ENCODE measurements around the gene MAJIN. TPM values are rescaled to one million over a fixed set of nuclear protein-coding genes. Genes with fewer than 3 reads are reported as not detected.

MAJIN gene
- total and polyA plus RNA-seq, 9 of the 15 experiments (the other 6 are each of a cell fraction or from before 2014, with no cell fraction given), result 0.17 to 0.83 (median 0.24) TPM; not detected in 2

- TF ChIP-seq, protein P1, sequence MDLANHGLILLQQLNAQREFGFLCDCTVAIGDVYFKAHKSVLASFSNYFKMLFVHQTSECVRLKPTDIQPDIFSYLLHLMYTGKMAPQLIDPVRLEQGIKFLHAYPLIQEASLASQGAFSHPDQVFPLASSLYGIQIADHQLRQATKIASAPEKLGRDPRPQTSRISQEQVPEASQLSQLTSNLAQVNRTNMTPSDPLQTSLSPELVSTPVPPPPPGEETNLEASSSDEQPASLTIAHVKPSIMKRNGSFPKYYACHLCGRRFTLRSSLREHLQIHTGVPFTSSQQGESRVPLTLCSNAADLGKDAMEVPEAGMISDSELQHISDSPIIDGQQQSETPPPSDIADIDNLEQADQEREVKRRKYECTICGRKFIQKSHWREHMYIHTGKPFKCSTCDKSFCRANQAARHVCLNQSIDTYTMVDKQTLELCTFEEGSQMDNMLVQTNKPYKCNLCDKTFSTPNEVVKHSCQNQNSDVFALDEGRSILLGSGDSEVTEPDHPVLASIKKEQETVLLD (IDR thresholded peaks at IDR 0.05), result peak; percentile 45; the same call in 1 of the 2 replicates
- TF ChIP-seq SRSF3 (IDR thresholded peaks at IDR 0.05; ENCODE audit: insufficient read depth, low read length) (no peak), ZNF79 (CRISPR knock-in tag; IDR thresholded peaks at IDR 0.05; ENCODE audit: low read depth) (no peak), PCBP2 (IDR thresholded peaks at IDR 0.05; ENCODE audit: low read depth, low read length, poor library complexity, severe bottlenecking) (no peak), HDAC1 (IDR thresholded peaks at IDR 0.05) (peak in 1 of 2 experiments; percentile 42; a peak in 1 of 4 replicates), ZNF146 (CRISPR knock-in tag; IDR thresholded peaks at IDR 0.05; ENCODE audit: unreplicated experiment) (no peak), L3MBTL2 (IDR thresholded peaks at IDR 0.05) (peak; percentile 33; the same call in 1 of the 2 replicates), NRF1 (conservative IDR thresholded peaks at IDR 0.05 in 1 of 2, IDR thresholded peaks at IDR 0.05 in 1 of 2) (0 out of 4 replicates have a peak, but pooled peaks of 1 of the 2 experiments have one; percentile 12), ARNT (IDR thresholded peaks at IDR 0.05) (no peak), TOE1 (IDR thresholded peaks at IDR 0.05; ENCODE audit: borderline replicate concordance) (no peak), TOE1 (CRISPR knock-in tag; IDR thresholded peaks at IDR 0.05; ENCODE audit: borderline replicate concordance, low read depth) (no peak), RAD21 (CRISPR knock-in tag; conservative IDR thresholded peaks at IDR 0.05 in 1 of 2, IDR thresholded peaks at IDR 0.05 in 1 of 2) (peak in 1 of 2 experiments; percentile 17; a peak in 1 of 4 replicates), YY1 (IDR thresholded peaks at IDR 0.05; ENCODE audit: borderline replicate concordance in 1 of 3, control insufficient read depth in 1 of 3, extremely low read depth in 1 of 3, insufficient read depth in 3 of 3, insufficient read length in 1 of 3, insufficient replicate concordance in 2 of 3, low read depth in 1 of 3, low read length in 2 of 3) (no peak)
- TF ChIP-seq, protein P2, sequence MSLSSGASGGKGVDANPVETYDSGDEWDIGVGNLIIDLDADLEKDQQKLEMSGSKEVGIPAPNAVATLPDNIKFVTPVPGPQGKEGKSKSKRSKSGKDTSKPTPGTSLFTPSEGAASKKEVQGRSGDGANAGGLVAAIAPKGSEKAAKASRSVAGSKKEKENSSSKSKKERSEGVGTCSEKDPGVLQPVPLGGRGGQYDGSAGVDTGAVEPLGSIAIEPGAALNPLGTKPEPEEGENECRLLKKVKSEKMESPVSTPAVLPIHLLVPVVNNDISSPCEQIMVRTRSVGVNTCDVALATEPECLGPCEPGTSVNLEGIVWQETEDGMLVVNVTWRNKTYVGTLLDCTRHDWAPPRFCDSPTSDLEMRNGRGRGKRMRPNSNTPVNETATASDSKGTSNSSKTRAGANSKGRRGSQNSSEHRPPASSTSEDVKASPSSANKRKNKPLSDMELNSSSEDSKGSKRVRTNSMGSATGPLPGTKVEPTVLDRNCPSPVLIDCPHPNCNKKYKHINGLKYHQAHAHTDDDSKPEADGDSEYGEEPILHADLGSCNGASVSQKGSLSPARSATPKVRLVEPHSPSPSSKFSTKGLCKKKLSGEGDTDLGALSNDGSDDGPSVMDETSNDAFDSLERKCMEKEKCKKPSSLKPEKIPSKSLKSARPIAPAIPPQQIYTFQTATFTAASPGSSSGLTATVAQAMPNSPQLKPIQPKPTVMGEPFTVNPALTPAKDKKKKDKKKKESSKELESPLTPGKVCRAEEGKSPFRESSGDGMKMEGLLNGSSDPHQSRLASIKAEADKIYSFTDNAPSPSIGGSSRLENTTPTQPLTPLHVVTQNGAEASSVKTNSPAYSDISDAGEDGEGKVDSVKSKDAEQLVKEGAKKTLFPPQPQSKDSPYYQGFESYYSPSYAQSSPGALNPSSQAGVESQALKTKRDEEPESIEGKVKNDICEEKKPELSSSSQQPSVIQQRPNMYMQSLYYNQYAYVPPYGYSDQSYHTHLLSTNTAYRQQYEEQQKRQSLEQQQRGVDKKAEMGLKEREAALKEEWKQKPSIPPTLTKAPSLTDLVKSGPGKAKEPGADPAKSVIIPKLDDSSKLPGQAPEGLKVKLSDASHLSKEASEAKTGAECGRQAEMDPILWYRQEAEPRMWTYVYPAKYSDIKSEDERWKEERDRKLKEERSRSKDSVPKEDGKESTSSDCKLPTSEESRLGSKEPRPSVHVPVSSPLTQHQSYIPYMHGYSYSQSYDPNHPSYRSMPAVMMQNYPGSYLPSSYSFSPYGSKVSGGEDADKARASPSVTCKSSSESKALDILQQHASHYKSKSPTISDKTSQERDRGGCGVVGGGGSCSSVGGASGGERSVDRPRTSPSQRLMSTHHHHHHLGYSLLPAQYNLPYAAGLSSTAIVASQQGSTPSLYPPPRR (CRISPR knock-in tag; IDR thresholded peaks at IDR 0.05; ENCODE audit: borderline replicate concordance), result no peak
- TF ChIP-seq, protein P3, sequence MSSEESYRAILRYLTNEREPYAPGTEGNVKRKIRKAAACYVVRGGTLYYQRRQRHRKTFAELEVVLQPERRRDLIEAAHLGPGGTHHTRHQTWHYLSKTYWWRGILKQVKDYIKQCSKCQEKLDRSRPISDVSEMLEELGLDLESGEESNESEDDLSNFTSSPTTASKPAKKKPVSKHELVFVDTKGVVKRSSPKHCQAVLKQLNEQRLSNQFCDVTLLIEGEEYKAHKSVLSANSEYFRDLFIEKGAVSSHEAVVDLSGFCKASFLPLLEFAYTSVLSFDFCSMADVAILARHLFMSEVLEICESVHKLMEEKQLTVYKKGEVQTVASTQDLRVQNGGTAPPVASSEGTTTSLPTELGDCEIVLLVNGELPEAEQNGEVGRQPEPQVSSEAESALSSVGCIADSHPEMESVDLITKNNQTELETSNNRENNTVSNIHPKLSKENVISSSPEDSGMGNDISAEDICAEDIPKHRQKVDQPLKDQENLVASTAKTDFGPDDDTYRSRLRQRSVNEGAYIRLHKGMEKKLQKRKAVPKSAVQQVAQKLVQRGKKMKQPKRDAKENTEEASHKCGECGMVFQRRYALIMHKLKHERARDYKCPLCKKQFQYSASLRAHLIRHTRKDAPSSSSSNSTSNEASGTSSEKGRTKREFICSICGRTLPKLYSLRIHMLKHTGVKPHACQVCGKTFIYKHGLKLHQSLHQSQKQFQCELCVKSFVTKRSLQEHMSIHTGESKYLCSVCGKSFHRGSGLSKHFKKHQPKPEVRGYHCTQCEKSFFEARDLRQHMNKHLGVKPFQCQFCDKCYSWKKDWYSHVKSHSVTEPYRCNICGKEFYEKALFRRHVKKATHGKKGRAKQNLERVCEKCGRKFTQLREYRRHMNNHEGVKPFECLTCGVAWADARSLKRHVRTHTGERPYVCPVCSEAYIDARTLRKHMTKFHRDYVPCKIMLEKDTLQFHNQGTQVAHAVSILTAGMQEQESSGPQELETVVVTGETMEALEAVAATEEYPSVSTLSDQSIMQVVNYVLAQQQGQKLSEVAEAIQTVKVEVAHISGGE (CRISPR knock-in tag; IDR thresholded peaks at IDR 0.05), result peak in 1 of 3 experiments; percentile 73; a peak in 1 of 6 replicates
Observed at GRCh38 chr11:64990222-64990923, 18.5 kb upstream of the MAJIN start (continued).

Measured in K562 (cell line).